Glutamatergic neuron (in vitro differentiated cells): ENCODE results near the gene SENP2. TPM values are rescaled to one million over a fixed set of nuclear protein-coding genes. Genes with fewer than 3 reads are reported as not detected.

ENCODE experiments used
- DNase-seq: peaks from one replicate; pipeline ENCODE4 v3.0.0; 2022
- H3K27ac Mint-ChIP-seq: one replicate; pipeline ENCODE4 v1.8.0; 2020; ENCODE audit warnings: mild to moderate bottlenecking, mixed read lengths, inconsistent platforms; ENCODE audit not compliant: unreplicated experiment
- H3K27me3 Mint-ChIP-seq: one replicate; pipeline ENCODE4 v1.8.0; 2020; ENCODE audit warnings: mild to moderate bottlenecking, moderate library complexity, mixed read lengths, inconsistent platforms; ENCODE audit not compliant: unreplicated experiment
- H3K36me3 Mint-ChIP-seq: one replicate; pipeline ENCODE4 v1.8.0; 2020; ENCODE audit warnings: mild to moderate bottlenecking, mixed read lengths, inconsistent platforms; ENCODE audit not compliant: unreplicated experiment
- H3K4me1 Mint-ChIP-seq: one replicate; pipeline ENCODE4 v1.8.0; 2020; ENCODE audit warnings: mild to moderate bottlenecking, low read depth, mixed read lengths, inconsistent platforms; ENCODE audit not compliant: unreplicated experiment
- H3K4me3 Mint-ChIP-seq: one replicate; pipeline ENCODE4 v1.8.0; 2020; ENCODE audit warnings: mild to moderate bottlenecking, mixed read lengths, inconsistent platforms; ENCODE audit not compliant: unreplicated experiment
- H3K9me3 Mint-ChIP-seq: one replicate; pipeline ENCODE4 v1.8.0; 2020; ENCODE audit warnings: mild to moderate bottlenecking, moderate library complexity, mixed read lengths, inconsistent platforms; ENCODE audit not compliant: unreplicated experiment
- total RNA-seq: library from RNA; stranded (reverse); fragmentation: NEBNext Ultra II Directional; extraction: Animal tissue kit (Norgen Biotek cat#: 25700); gene quantifications from one replicate; pipeline ENCODE4 v1.2.1, GENCODE V29; 2021; ENCODE audit not compliant: unreplicated experiment
- TF ChIP-seq, protein P1 (sequence below): fragments of 200-600 bp; sonication (generic); IDR thresholded peaks from one replicate; pipeline ENCODE4 v1.5.0; 2021; ENCODE audit not compliant: partially characterized antibody, unreplicated experiment

SENP2 gene
- total RNA-seq, 1 donor from 2014 or later: 54.6 TPM

DNA sequence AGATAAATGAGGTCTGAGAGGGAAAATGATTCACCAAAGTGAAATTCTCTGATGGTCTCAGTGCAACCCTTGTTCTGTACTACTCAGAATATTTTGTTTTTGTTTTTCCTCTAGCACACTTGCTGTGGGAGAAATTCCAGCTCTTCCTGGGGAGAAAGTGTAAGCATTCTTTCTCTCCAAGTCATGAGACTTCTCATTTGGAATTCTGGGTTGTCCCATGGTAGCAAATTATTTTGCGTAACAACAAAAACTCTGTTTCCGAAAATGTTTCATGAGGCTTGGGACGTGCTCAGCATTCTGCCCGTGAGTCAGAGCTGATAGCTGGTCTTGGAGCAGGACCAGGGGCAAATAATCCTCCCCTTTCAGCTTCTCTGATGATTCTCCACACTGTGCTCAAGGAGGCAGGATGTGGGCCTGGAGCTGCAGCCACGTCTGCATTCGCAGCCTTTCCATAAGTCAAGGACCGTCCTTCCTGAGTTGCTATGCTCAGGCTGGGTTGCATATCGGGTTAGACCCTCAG, 70.3 kb downstream of the SENP2 start:
- TF ChIP-seq, protein P1, sequence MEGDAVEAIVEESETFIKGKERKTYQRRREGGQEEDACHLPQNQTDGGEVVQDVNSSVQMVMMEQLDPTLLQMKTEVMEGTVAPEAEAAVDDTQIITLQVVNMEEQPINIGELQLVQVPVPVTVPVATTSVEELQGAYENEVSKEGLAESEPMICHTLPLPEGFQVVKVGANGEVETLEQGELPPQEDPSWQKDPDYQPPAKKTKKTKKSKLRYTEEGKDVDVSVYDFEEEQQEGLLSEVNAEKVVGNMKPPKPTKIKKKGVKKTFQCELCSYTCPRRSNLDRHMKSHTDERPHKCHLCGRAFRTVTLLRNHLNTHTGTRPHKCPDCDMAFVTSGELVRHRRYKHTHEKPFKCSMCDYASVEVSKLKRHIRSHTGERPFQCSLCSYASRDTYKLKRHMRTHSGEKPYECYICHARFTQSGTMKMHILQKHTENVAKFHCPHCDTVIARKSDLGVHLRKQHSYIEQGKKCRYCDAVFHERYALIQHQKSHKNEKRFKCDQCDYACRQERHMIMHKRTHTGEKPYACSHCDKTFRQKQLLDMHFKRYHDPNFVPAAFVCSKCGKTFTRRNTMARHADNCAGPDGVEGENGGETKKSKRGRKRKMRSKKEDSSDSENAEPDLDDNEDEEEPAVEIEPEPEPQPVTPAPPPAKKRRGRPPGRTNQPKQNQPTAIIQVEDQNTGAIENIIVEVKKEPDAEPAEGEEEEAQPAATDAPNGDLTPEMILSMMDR: no peak
- no peak overlapping the region for H3K4me3 Mint-ChIP-seq
- DNase-seq: no peak
- H3K4me1 Mint-ChIP-seq: no peaks in the 10 kb centered on the region
- peaks cover 12% of the 10 kb centered on the region for H3K9me3 Mint-ChIP-seq
- H3K36me3 Mint-ChIP-seq: no peaks in the 10 kb centered on the region
- H3K27me3 Mint-ChIP-seq: peaks cover 2% of the 10 kb centered on the region
- H3K27ac Mint-ChIP-seq: no peak overlapping the region

DNA sequence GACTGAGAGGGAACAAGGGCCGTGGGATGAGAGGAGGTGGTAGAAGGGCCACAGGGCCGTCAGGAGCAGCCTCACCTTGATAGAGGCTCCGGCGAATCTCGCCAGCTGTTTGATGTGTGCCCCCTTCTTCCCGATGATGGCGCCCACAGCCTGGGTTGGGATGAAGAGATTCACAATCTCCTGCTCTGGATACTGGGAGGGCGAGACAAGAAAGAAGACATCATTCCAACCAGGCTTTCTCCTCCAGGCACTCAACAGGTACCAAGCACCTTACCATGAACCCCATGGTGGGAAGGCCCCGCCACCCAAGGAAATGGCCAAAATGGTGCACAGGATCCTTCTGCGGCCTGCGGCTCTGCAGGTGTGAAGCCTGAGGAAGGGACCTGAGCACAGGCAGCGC, 71.1 kb downstream of the SENP2 start:
- TF ChIP-seq, protein P1: no peak
- no peak overlapping the region for H3K4me3 Mint-ChIP-seq
- peaks cover 9% of the 10 kb centered on the region for H3K9me3 Mint-ChIP-seq
- no peaks in the 10 kb centered on the region for H3K36me3 Mint-ChIP-seq
- no peaks in the 10 kb centered on the region for H3K4me1 Mint-ChIP-seq
- H3K27me3 Mint-ChIP-seq: peaks cover 2% of the 10 kb centered on the region
- no peak for DNase-seq
- H3K27ac Mint-ChIP-seq: no peak overlapping the region

DNA sequence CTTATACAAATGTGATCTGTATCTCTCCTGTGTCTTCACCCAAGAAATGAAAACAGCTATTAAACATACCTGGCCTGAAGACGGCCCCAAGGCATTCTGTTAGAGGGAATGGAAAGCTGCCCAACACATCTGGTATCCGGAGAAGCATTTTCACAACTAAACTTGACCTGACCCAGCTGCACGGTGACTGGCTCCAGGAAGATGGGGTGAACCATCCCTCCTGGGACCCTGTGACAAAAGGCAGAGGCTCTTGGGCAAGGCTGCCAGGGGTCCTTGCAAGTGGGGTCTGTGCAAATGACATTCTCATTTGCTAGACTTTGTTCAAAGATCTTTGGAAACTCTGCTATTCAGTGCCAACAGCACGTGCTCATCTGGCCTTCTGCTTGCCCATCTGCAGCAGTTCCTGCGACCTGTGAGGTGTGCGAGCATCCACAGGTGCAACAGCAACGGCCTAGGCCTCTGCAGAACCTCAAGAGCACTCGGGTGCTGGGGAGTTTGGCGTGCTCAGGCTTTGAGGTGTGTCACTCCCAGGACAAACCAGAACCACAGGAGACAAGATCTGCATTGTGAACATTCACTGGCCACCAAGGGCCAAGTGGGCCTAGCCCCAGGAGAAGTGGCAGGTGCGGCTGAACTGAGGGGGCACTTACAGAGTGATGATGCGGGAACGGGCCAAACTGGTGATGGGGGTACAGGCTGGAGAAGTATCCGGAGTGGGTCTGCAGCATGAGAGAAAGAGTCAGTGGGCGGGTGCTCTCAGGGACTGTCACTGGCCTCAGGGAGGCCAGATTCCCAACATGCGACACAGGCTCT, 71.8 kb downstream of the SENP2 start:
- DNase-seq: no peak
- H3K36me3 Mint-ChIP-seq: no peaks in the 10 kb centered on the region
- H3K9me3 Mint-ChIP-seq: peaks cover 9% of the 10 kb centered on the region
- TF ChIP-seq, protein P1: no peak
- no peak overlapping the region for H3K27ac Mint-ChIP-seq
- H3K27me3 Mint-ChIP-seq: peaks cover 2% of the 10 kb centered on the region
- H3K4me1 Mint-ChIP-seq: no peaks in the 10 kb centered on the region
- no peak overlapping the region for H3K4me3 Mint-ChIP-seq

DNA sequence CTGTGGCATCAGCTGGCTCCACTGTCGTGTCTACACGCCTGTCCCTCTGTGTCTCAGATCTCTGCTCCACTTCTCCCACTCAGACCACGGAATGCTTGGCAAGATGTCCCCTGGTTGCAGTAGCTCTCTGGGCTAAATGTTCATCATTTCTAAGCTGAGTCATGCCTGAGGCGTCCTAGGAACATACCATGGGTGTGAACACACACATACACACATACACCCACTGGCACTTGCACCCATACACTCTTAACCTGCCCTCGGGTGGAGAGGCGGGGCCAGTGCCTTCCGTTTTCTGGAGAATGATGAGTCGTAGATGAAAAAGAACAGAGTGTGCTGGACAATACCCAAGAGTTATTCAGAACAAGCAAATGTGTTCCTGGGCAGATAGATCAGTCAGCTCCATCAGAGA, 72.4 kb downstream of the SENP2 start:
- peaks cover 8% of the 10 kb centered on the region for H3K9me3 Mint-ChIP-seq
- no peak overlapping the region for H3K4me3 Mint-ChIP-seq
- peaks cover 5% of the 10 kb centered on the region for H3K36me3 Mint-ChIP-seq
- no peak overlapping the region for H3K27ac Mint-ChIP-seq
- peaks cover 2% of the 10 kb centered on the region for H3K27me3 Mint-ChIP-seq
- peaks cover 2% of the 10 kb centered on the region for H3K4me1 Mint-ChIP-seq
- DNase-seq: no peak
- TF ChIP-seq, protein P1: no peak

DNA sequence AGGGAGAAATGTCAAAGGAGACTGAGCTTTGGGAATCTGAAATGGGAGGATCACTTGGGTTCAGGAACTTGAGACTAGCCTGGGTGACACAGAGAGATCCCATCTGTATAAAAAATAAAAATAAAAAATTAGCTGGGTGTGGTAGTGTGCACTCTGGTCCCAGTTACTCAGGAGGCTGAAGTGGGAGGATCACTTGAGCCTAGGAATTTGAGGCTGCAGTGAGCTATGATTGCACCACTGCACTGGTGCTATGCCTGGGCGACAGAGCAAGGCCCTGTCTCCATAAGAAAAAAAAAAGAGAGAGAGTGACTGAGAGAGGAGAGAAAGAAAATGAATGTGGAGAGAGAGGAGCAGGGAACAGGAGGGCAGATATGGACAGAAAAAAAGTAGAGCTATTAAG, 72.8 kb downstream of the SENP2 start:
- H3K36me3 Mint-ChIP-seq: peaks cover 10% of the 10 kb centered on the region
- H3K27ac Mint-ChIP-seq: no peak overlapping the region

More for the DNA sequence above, 72.8 kb downstream of the SENP2 start:
- Mint-ChIP-seq H3K27me3 (peaks cover 2% of the 10 kb centered on the region), H3K4me1 (peaks cover 2% of the 10 kb centered on the region), H3K9me3 (peaks cover 7% of the 10 kb centered on the region), H3K4me3 (no peak overlapping the region)
- TF ChIP-seq, protein P1: no peak
- DNase-seq: no peak
